ENCODE data around the gene SESN3. TPM values are rescaled to one million over a fixed set of nuclear protein-coding genes. Genes with fewer than 3 reads are reported as not detected.
A peak's percentile ranks its signal among the peaks of the same experiment; 100 is the strongest.

Gene SESN3
- total RNA-seq, 1 donor from 2014 or later = 79.7 TPM

DNA sequence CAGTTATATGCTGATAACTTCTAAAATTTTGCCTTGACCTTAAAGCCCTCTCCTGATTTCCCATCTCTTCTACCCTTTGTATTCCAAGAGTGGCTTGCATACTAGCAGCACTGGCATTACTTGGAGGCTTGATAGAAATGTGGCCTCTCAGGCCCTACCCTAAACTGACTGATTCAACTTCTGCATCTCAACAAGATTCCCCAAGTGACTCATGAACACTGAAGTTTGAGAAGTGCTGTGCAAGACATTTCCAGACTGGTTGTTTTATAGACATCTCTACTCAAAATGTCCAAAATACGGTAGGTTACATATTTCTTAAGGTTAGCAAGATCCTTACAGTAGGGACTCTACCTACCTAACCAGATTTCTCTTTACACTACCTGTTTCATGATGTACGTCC is 48.6 kb downstream of the SESN3 start:
- Mint-ChIP-seq H3K27ac (no peak overlapping the region), H3K36me3 (ENCODE audit: insufficient read depth) (peaks cover 25% of the 10 kb centered on the region), H3K27me3 (no peaks in the 10 kb centered on the region), H3K4me3 (ENCODE audit: low read depth) (no peak overlapping the region), H3K9me3 (ENCODE audit: low read depth) (no peaks in the 10 kb centered on the region), H3K4me1 (ENCODE audit: low read depth) (no peaks in the 10 kb centered on the region)
- TF ChIP-seq, protein P1, sequence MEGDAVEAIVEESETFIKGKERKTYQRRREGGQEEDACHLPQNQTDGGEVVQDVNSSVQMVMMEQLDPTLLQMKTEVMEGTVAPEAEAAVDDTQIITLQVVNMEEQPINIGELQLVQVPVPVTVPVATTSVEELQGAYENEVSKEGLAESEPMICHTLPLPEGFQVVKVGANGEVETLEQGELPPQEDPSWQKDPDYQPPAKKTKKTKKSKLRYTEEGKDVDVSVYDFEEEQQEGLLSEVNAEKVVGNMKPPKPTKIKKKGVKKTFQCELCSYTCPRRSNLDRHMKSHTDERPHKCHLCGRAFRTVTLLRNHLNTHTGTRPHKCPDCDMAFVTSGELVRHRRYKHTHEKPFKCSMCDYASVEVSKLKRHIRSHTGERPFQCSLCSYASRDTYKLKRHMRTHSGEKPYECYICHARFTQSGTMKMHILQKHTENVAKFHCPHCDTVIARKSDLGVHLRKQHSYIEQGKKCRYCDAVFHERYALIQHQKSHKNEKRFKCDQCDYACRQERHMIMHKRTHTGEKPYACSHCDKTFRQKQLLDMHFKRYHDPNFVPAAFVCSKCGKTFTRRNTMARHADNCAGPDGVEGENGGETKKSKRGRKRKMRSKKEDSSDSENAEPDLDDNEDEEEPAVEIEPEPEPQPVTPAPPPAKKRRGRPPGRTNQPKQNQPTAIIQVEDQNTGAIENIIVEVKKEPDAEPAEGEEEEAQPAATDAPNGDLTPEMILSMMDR (IDR thresholded peaks at IDR 0.05; ENCODE audit: unreplicated experiment) = no peak
- DNase-seq (ENCODE audit: low spot score, unreplicated experiment) = no peak

DNA sequence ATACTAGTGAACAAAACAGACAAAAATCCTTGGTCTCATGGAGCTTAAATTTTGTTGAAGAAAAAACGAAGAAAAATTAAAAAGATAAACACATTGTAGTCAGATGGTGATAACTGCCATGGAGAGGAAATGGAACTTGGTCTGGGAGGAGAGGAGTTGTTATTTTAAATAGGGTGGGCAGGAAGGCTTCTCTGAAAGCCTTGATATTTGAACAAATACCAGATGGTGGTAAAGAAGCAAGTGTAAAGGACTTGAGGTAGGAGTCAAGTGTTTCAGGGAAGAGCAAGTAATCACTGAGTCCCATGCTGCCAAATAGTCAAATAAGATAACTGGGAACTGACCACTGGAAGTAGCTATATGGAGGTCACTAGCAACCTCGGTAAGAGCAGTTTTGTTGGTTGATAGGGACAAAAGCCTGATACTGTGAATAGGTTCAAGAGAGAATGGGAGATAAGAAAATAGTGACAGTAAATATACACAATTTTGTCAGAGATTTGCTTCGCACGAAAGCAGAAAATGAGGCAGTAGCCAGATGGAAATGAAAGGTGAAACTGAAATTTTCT is 55.1 kb downstream of the SESN3 start:
- no peak for DNase-seq (ENCODE audit: low spot score, unreplicated experiment)
- TF ChIP-seq, protein P1 (IDR thresholded peaks at IDR 0.05; ENCODE audit: unreplicated experiment) = no peak
- Mint-ChIP-seq H3K36me3 (ENCODE audit: insufficient read depth) (peaks cover 22% of the 10 kb centered on the region), H3K27me3 (no peaks in the 10 kb centered on the region), H3K4me3 (ENCODE audit: low read depth) (no peak overlapping the region), H3K27ac (peak overlapping the region; percentile 4), H3K9me3 (ENCODE audit: low read depth) (no peaks in the 10 kb centered on the region), H3K4me1 (ENCODE audit: low read depth) (peaks cover 10% of the 10 kb centered on the region)

- H3K27me3 Mint-ChIP-seq = no peaks in the 10 kb centered on the region
- TF ChIP-seq, protein P1 (IDR thresholded peaks at IDR 0.05; ENCODE audit: unreplicated experiment) = no peak
- no peaks in the 10 kb centered on the region for H3K9me3 Mint-ChIP-seq (ENCODE audit: low read depth)
- H3K4me1 Mint-ChIP-seq (ENCODE audit: low read depth) = no peaks in the 10 kb centered on the region
- H3K36me3 Mint-ChIP-seq (ENCODE audit: insufficient read depth) = peaks cover 9% of the 10 kb centered on the region
- no peak overlapping the region for H3K4me3 Mint-ChIP-seq (ENCODE audit: low read depth)
- DNase-seq (ENCODE audit: low spot score, unreplicated experiment) = no peak
- no peak overlapping the region for H3K27ac Mint-ChIP-seq
Observed at GRCh38 chr11:95170294-95170693, 60.7 kb downstream of the SESN3 start.

- H3K9me3 Mint-ChIP-seq (ENCODE audit: low read depth) = no peaks in the 10 kb centered on the region
- no peak overlapping the region for H3K27ac Mint-ChIP-seq
- H3K4me3 Mint-ChIP-seq (ENCODE audit: low read depth) = no peak overlapping the region
Observed at GRCh38 chr11:95166781-95167180, 64.2 kb downstream of the SESN3 start.

GRCh38 chr11:95165638-95166037 is 65.4 kb downstream of the SESN3 start:
- H3K9me3 Mint-ChIP-seq (ENCODE audit: low read depth) = no peaks in the 10 kb centered on the region
- H3K27me3 Mint-ChIP-seq = no peaks in the 10 kb centered on the region
- H3K36me3 Mint-ChIP-seq (ENCODE audit: insufficient read depth) = peaks cover 3% of the 10 kb centered on the region
- H3K4me3 Mint-ChIP-seq (ENCODE audit: low read depth) = no peak overlapping the region
- TF ChIP-seq, protein P1 (IDR thresholded peaks at IDR 0.05; ENCODE audit: unreplicated experiment) = no peak
- no peaks in the 10 kb centered on the region for H3K4me1 Mint-ChIP-seq (ENCODE audit: low read depth)
- no peak for DNase-seq (ENCODE audit: low spot score, unreplicated experiment)
- H3K27ac Mint-ChIP-seq = no peak overlapping the region

More at GRCh38 chr11:95166781-95167180, 64.2 kb downstream of the SESN3 start:
- no peaks in the 10 kb centered on the region for H3K27me3 Mint-ChIP-seq
- TF ChIP-seq, protein P1 (IDR thresholded peaks at IDR 0.05; ENCODE audit: unreplicated experiment) = no peak
- DNase-seq (ENCODE audit: low spot score, unreplicated experiment) = no peak
- H3K36me3 Mint-ChIP-seq (ENCODE audit: insufficient read depth) = peaks cover 3% of the 10 kb centered on the region
- H3K4me1 Mint-ChIP-seq (ENCODE audit: low read depth) = no peaks in the 10 kb centered on the region
